ENCODE data around the gene CDH13. TPM values are rescaled to one million over a fixed set of nuclear protein-coding genes. Genes with fewer than 3 reads are reported as not detected.

Gene CDH13
- total RNA-seq, 1 experiment from 2014 or later = 2.1 TPM

- DNase-seq (ENCODE audit: low spot score) = no peak
- H3K36me3 ChIP-seq (ENCODE audit: insufficient read depth, low read length, poor library complexity, severe bottlenecking) = no peaks in the 10 kb centered on the region
- H3K9me3 ChIP-seq (ENCODE audit: low read depth, low read length, poor library complexity, severe bottlenecking) = no peaks in the 10 kb centered on the region
- BruUV-seq (replicated peaks) = no TSS peak
- H3K4me3 ChIP-seq (ENCODE audit: low read depth, low read length, poor library complexity, severe bottlenecking) = no peak overlapping the region
- H3K27ac ChIP-seq (ENCODE audit: low read depth, low read length, poor library complexity, severe bottlenecking) = no peak overlapping the region
- H3K4me1 ChIP-seq (ENCODE audit: insufficient read depth, low read length, poor library complexity, severe bottlenecking) = no peaks in the 10 kb centered on the region
- intact Hi-C loops (cut with micrococcal nuclease; ENCODE audit: unreplicated experiment) = no loop called here
- POLR2A ChIA-PET (ENCODE audit: low non-redundant PET) = no interaction called here
- TF ChIP-seq CTCF (conservative IDR thresholded peaks at IDR 0.05; ENCODE audit: low read depth, low read length) (no peak), EZH2 (IDR thresholded peaks at IDR 0.05; ENCODE audit: borderline replicate concordance, low read depth, low read length, poor library complexity, severe bottlenecking) (no peak)
- CTCF ChIA-PET = no interaction called here
- no peaks in the 10 kb centered on the region for H3K27me3 ChIP-seq (replicated peaks; ENCODE audit: insufficient read depth, low read depth, low read length, poor library complexity)
These were observed 518.5 kb downstream of the CDH13 start for GRCh38 chr16:83145297-83145696.

- ChIA-PET POLR2A (ENCODE audit: low non-redundant PET) (no interaction called here), CTCF (no interaction called here)
- DNase-seq (ENCODE audit: low spot score) = no peak
- Histone ChIP-seq H3K27me3 (replicated peaks; ENCODE audit: insufficient read depth, low read depth, low read length, poor library complexity) (no peaks in the 10 kb centered on the region), H3K4me1 (ENCODE audit: insufficient read depth, low read length, poor library complexity, severe bottlenecking) (no peaks in the 10 kb centered on the region), H3K9me3 (ENCODE audit: low read depth, low read length, poor library complexity, severe bottlenecking) (no peaks in the 10 kb centered on the region), H3K4me3 (ENCODE audit: low read depth, low read length, poor library complexity, severe bottlenecking) (no peak overlapping the region), H3K36me3 (ENCODE audit: insufficient read depth, low read length, poor library complexity, severe bottlenecking) (no peaks in the 10 kb centered on the region), H3K27ac (ENCODE audit: low read depth, low read length, poor library complexity, severe bottlenecking) (no peak overlapping the region)
- BruUV-seq (replicated peaks) = no TSS peak
- no peak for TF ChIP-seq EZH2 (IDR thresholded peaks at IDR 0.05; ENCODE audit: borderline replicate concordance, low read depth, low read length, poor library complexity, severe bottlenecking)
- no peak for TF ChIP-seq CTCF (conservative IDR thresholded peaks at IDR 0.05; ENCODE audit: low read depth, low read length)
- intact Hi-C loops (cut with micrococcal nuclease; ENCODE audit: unreplicated experiment) = no loop called here
These were observed 520.5 kb downstream of the CDH13 start for GRCh38 chr16:83147244-83147643.

GRCh38 chr16:83158320-83158957, 531.7 kb downstream of the CDH13 start:
- Histone ChIP-seq H3K4me3 (ENCODE audit: low read depth, low read length, poor library complexity, severe bottlenecking) (no peak overlapping the region), H3K4me1 (ENCODE audit: insufficient read depth, low read length, poor library complexity, severe bottlenecking) (no peaks in the 10 kb centered on the region), H3K9me3 (ENCODE audit: low read depth, low read length, poor library complexity, severe bottlenecking) (no peaks in the 10 kb centered on the region), H3K27ac (ENCODE audit: low read depth, low read length, poor library complexity, severe bottlenecking) (no peak overlapping the region), H3K36me3 (ENCODE audit: insufficient read depth, low read length, poor library complexity, severe bottlenecking) (no peaks in the 10 kb centered on the region), H3K27me3 (replicated peaks; ENCODE audit: insufficient read depth, low read depth, low read length, poor library complexity) (peaks cover 5% of the 10 kb centered on the region)
- TF ChIP-seq EZH2 (IDR thresholded peaks at IDR 0.05; ENCODE audit: borderline replicate concordance, low read depth, low read length, poor library complexity, severe bottlenecking) (no peak), CTCF (conservative IDR thresholded peaks at IDR 0.05; ENCODE audit: low read depth, low read length) (no peak)
- no TSS peak for BruUV-seq (replicated peaks)
- intact Hi-C loops (cut with micrococcal nuclease; ENCODE audit: unreplicated experiment) = no loop called here
- CTCF ChIA-PET = no interaction called here
- no peak for DNase-seq (ENCODE audit: low spot score)
- POLR2A ChIA-PET (ENCODE audit: low non-redundant PET) = no interaction called here

All from A673 (cell line).